GM23338 (cell line): ENCODE data around the gene CCDC92B.

Experiments used
- CTCF ChIP-seq, 2 experiments: fragments of 200-600 bp in 1 of 2; sonication (generic) in 1 of 2; conservative IDR thresholded peaks; 2 replicates each; pipeline versions ENCODE4 v1.5.1 to v1.6.1; 2016 to 2017; ENCODE audit warnings: antibody characterized with exemption in 2 of 2, low read depth in 2 of 2, mild to moderate bottlenecking in 2 of 2, moderate library complexity in 1 of 2
- EZH2 ChIP-seq: fragments of 200-600 bp; sonication (generic); IDR thresholded peaks from one replicate; pipeline ENCODE4 v1.8.0; 2017; ENCODE audit warnings: antibody characterized with exemption, mild to moderate bottlenecking, low read depth; ENCODE audit not compliant: unreplicated experiment
- REST ChIP-seq: IDR thresholded peaks from one replicate; pipeline ENCODE4 v1.6.1; 2018; ENCODE audit warnings: antibody characterized with exemption; ENCODE audit not compliant: unreplicated experiment
- ZNF114 ChIP-seq: fragments of 250-450 bp; sonication (Bioruptor Pico); IDR thresholded peaks from 2 replicates; pipeline ENCODE4 v1.5.0; 2020; ENCODE audit warnings: mild to moderate bottlenecking, moderate library complexity
- ZNF331 ChIP-seq: fragments of 250-450 bp; sonication (Bioruptor Pico); IDR thresholded peaks from 2 replicates; pipeline ENCODE4 v1.5.0; 2020; ENCODE audit warnings: low read depth, mild to moderate bottlenecking, moderate library complexity

GRCh38 chr17:2687074-2687418 is 62.4 kb downstream of the CCDC92B start:
- TF ChIP-seq CTCF (conservative IDR thresholded peaks at IDR 0.05; ENCODE audit: low read depth in 2 of 2) (no peak), EZH2 (no peak), ZNF114 (no peak), ZNF331 (CRISPR knock-in tag) (no peak), REST (no peak)
